Suprapubic skin (tissue), 4 donors: ENCODE data around the gene GABRD. TPM values are rescaled to one million over a fixed set of nuclear protein-coding genes. Genes with fewer than 3 reads are reported as not detected.

Experiments used
- DNase-seq, 2 donors: peaks; one replicate each; pipeline ENCODE4 v3.0.0-alpha.2; 2019; ENCODE audit warnings: low spot score in 2 of 2
- H3K27ac ChIP-seq: fragments of 200-600 bp; sonication (generic); one replicate; pipeline ENCODE4 v1.5.1; 2019
- H3K27me3 ChIP-seq: fragments of 200-600 bp; sonication (generic); one replicate; pipeline ENCODE4 v1.5.1; 2019
- H3K36me3 ChIP-seq: fragments of 200-600 bp; sonication (generic); one replicate; pipeline ENCODE4 v1.5.1; 2019
- H3K4me1 ChIP-seq: fragments of 200-600 bp; sonication (generic); one replicate; pipeline ENCODE4 v1.5.1; 2019
- H3K4me3 ChIP-seq: fragments of 200-600 bp; sonication (generic); one replicate; pipeline ENCODE4 v1.5.1; 2019; ENCODE audit warnings: mild to moderate bottlenecking
- H3K9me3 ChIP-seq: fragments of 200-600 bp; sonication (generic); one replicate; pipeline ENCODE4 v1.5.1; 2019
- CTCF ChIP-seq, 2 donors: fragments of 200-600 bp in 1 of 2; fragments of 450-650 bp in 1 of 2; sonication (generic) in 1 of 2; IDR thresholded peaks; one replicate each; pipeline ENCODE4 v1.5.1; 2016 to 2019; ENCODE audit warnings: antibody characterized with exemption in 2 of 2, mild to moderate bottlenecking in 1 of 2, moderate library complexity in 1 of 2
- EP300 ChIP-seq: sonication (generic); formaldehyde crosslinking; IDR thresholded peaks from one replicate; pipeline ENCODE4 v1.6.1; 2017; ENCODE audit warnings: antibody characterized with exemption
- POLR2A ChIP-seq, 2 donors: fragments of 450-650 bp; IDR thresholded peaks; one replicate each; pipeline ENCODE4 v1.6.1; 2017; ENCODE audit warnings: antibody characterized with exemption in 2 of 2, mild to moderate bottlenecking in 2 of 2, moderate library complexity in 2 of 2
- POLR2AphosphoS5 ChIP-seq, 3 donors: sonication (generic); formaldehyde crosslinking; IDR thresholded peaks; one replicate each; pipeline ENCODE4 v1.6.1; 2017; ENCODE audit warnings: antibody characterized with exemption in 3 of 3
- WGBS: methylation state at CpG from one replicate; pipeline ENCODE4 v1.1.5; 2018; 5-methylcytosine and 5-hydroxymethylcytosine counted together
- total RNA-seq, 4 donors: library from RNA; depleted of rRNA; stranded (reverse); fragments of >200 nt; gene quantifications; one replicate each; pipeline ENCODE4 v1.1.0, GENCODE V29; 2016

The GABRD gene
- total RNA-seq, 4 donors from 2014 or later, result 0.52 to 1.7 (median 1.2) TPM; not detected in 1

GRCh38 chr1:1987142-1987510 lies 32.0 kb upstream of the GABRD start:
- Histone ChIP-seq H3K27ac (no peak overlapping the region), H3K36me3 (no peaks in the 10 kb centered on the region), H3K9me3 (no peaks in the 10 kb centered on the region), H3K4me1 (peaks cover 6% of the 10 kb centered on the region), H3K27me3 (peaks cover 30% of the 10 kb centered on the region), H3K4me3 (no peak overlapping the region)
- no peak for DNase-seq
- 91% methylated on average over 11 of the region's 13 CpGs for WGBS
- TF ChIP-seq POLR2A (IDR thresholded peaks at IDR 0.05) (no peak), CTCF (IDR thresholded peaks at IDR 0.05) (no peak), POLR2AphosphoS5 (IDR thresholded peaks at IDR 0.05) (no peak), EP300 (no peak)

GRCh38 chr1:1988061-1988945 lies 30.8 kb upstream of the GABRD start:
- H3K4me3 ChIP-seq, result no peak overlapping the region
- H3K27me3 ChIP-seq, result peaks cover 30% of the 10 kb centered on the region
- no peak for DNase-seq
- H3K36me3 ChIP-seq, result no peaks in the 10 kb centered on the region
- H3K9me3 ChIP-seq, result no peaks in the 10 kb centered on the region
- TF ChIP-seq CTCF (IDR thresholded peaks at IDR 0.05) (no peak), POLR2A (IDR thresholded peaks at IDR 0.05) (no peak), EP300 (no peak), POLR2AphosphoS5 (IDR thresholded peaks at IDR 0.05) (no peak)
- 59% methylated on average over 24 of the region's 29 CpGs for WGBS
- H3K4me1 ChIP-seq, result peaks cover 6% of the 10 kb centered on the region
- no peak overlapping the region for H3K27ac ChIP-seq

- peaks cover 6% of the 10 kb centered on the region for H3K4me1 ChIP-seq
- peak overlapping the region; percentile 55 for H3K27ac ChIP-seq
- DNase-seq, result no peak
- peaks cover 30% of the 10 kb centered on the region for H3K27me3 ChIP-seq
- no peaks in the 10 kb centered on the region for H3K9me3 ChIP-seq
- TF ChIP-seq POLR2AphosphoS5 (IDR thresholded peaks at IDR 0.05), result no peak
- no peak for TF ChIP-seq EP300
- no peak for TF ChIP-seq CTCF (IDR thresholded peaks at IDR 0.05)
- TF ChIP-seq POLR2A (IDR thresholded peaks at IDR 0.05), result no peak
- H3K4me3 ChIP-seq, result no peak overlapping the region
- no peaks in the 10 kb centered on the region for H3K36me3 ChIP-seq
- WGBS, result 59% methylated on average over 22 of the region's 22 CpGs
These were observed 30.0 kb upstream of the GABRD start for GRCh38 chr1:1989102-1989542.

GRCh38 chr1:1989789-1990188 lies 29.4 kb upstream of the GABRD start:
- Histone ChIP-seq H3K27ac (peak overlapping the region; percentile 55), H3K36me3 (no peaks in the 10 kb centered on the region), H3K4me3 (no peak overlapping the region), H3K9me3 (no peaks in the 10 kb centered on the region), H3K27me3 (peaks cover 30% of the 10 kb centered on the region), H3K4me1 (peaks cover 6% of the 10 kb centered on the region)
- 70% methylated on average over 9 of the region's 9 CpGs for WGBS
- DNase-seq, result no peak
- TF ChIP-seq CTCF (IDR thresholded peaks at IDR 0.05) (no peak), EP300 (no peak), POLR2A (IDR thresholded peaks at IDR 0.05) (no peak), POLR2AphosphoS5 (IDR thresholded peaks at IDR 0.05) (no peak)

GRCh38 chr1:1990222-1990621 lies 28.9 kb upstream of the GABRD start:
- Histone ChIP-seq H3K9me3 (no peaks in the 10 kb centered on the region), H3K4me1 (peaks cover 6% of the 10 kb centered on the region), H3K27me3 (peaks cover 29% of the 10 kb centered on the region), H3K36me3 (no peaks in the 10 kb centered on the region), H3K4me3 (no peak overlapping the region), H3K27ac (peak overlapping the region; percentile 55)
- TF ChIP-seq POLR2A (IDR thresholded peaks at IDR 0.05) (no peak), EP300 (no peak), CTCF (IDR thresholded peaks at IDR 0.05) (no peak), POLR2AphosphoS5 (IDR thresholded peaks at IDR 0.05) (no peak)
- 39% methylated on average over 10 of the region's 10 CpGs for WGBS
- DNase-seq, result no peak
